GM12878 (cell line): Measurements from ENCODE around the gene ARHGAP45. TPM values are rescaled to one million over a fixed set of nuclear protein-coding genes. Genes with fewer than 3 reads are reported as not detected.

Source experiments
- ASH2L ChIP-seq: fragments of 300-600, 200-600 bp; sonication (generic); IDR thresholded peaks from 2 replicates; pipeline ENCODE4 v1.6.1; 2017; ENCODE audit warnings: low read depth, mild to moderate bottlenecking, borderline replicate concordance
- ATF7 ChIP-seq: fragments of 450-650 bp; IDR thresholded peaks from 2 replicates; pipeline ENCODE4 v1.6.1; 2016; ENCODE audit warnings: low read depth, mild to moderate bottlenecking
- ESRRA ChIP-seq: IDR thresholded peaks from 2 replicates; pipeline ENCODE4 v1.6.1; 2012; ENCODE audit warnings: mild to moderate bottlenecking, low read length, improper control_type of control experiment
- HSF1 ChIP-seq: fragments of 150-350 bp; IDR thresholded peaks from 2 replicates; pipeline ENCODE4 v1.6.1; 2014; ENCODE audit warnings: mild to moderate bottlenecking, low read depth, low read length
- JUND ChIP-seq: IDR thresholded peaks from 2 replicates; pipeline ENCODE4 v1.6.1; 2012; ENCODE audit warnings: low read depth, mild to moderate bottlenecking, low read length, improper control_type of control experiment, moderate library complexity
- MEF2A ChIP-seq: IDR thresholded peaks from 2 replicates; pipeline ENCODE4 v1.6.1; 2011; ENCODE audit warnings: low read depth, mild to moderate bottlenecking, low read length, moderate library complexity; ENCODE audit not compliant: insufficient read depth
- MYC ChIP-seq: IDR thresholded peaks from 2 replicates; pipeline ENCODE4 v1.6.1; 2011; ENCODE audit warnings: mild to moderate bottlenecking, low read length, moderate library complexity, inconsistent platforms; ENCODE audit not compliant: insufficient read depth, insufficient replicate concordance, insufficient read length, severe bottlenecking
- NFXL1 ChIP-seq: fragments of 450-650 bp; IDR thresholded peaks from 2 replicates; pipeline ENCODE4 v1.6.1; 2017; ENCODE audit warnings: antibody characterized with exemption, mild to moderate bottlenecking, borderline replicate concordance
- NR2F1 ChIP-seq: fragments of 450-650 bp; conservative IDR thresholded peaks from 2 replicates; pipeline ENCODE4 v1.6.1; 2017; ENCODE audit warnings: mild to moderate bottlenecking
- PAX8 ChIP-seq: fragments of 450-650 bp; IDR thresholded peaks from 2 replicates; pipeline ENCODE4 v1.6.1; 2017; ENCODE audit warnings: mild to moderate bottlenecking, moderate library complexity
- POU2F2 ChIP-seq: IDR thresholded peaks from 3 replicates; pipeline ENCODE4 v1.6.1; 2011; ENCODE audit warnings: low read depth, mild to moderate bottlenecking, low read length, borderline replicate concordance
- RELA ChIP-seq: fragments of 450-650 bp; IDR thresholded peaks from 2 replicates; pipeline ENCODE4 v1.8.0; 2014; ENCODE audit warnings: borderline replicate concordance; ENCODE audit not compliant: partially characterized antibody
- SMARCA5 ChIP-seq: fragments of 450-650 bp; IDR thresholded peaks from 2 replicates; pipeline ENCODE4 v1.6.1; 2017; ENCODE audit warnings: mild to moderate bottlenecking
- YBX1 ChIP-seq: fragments of 450-650 bp; IDR thresholded peaks from 2 replicates; pipeline ENCODE4 v1.6.1; 2016; ENCODE audit warnings: antibody characterized with exemption
- YY1 ChIP-seq: IDR thresholded peaks from 2 replicates; pipeline ENCODE4 v1.6.1; 2011; ENCODE audit warnings: low read depth, mild to moderate bottlenecking, low read length
- ZNF622 ChIP-seq: fragments of 450-650 bp; IDR thresholded peaks from 2 replicates; pipeline ENCODE4 v1.6.1; 2017; ENCODE audit warnings: mild to moderate bottlenecking, inconsistent platforms
- ZNF687 ChIP-seq: fragments of 450-650 bp; IDR thresholded peaks from 2 replicates; pipeline ENCODE4 v1.6.1; 2017; ENCODE audit warnings: mild to moderate bottlenecking, moderate library complexity
- ZZZ3 ChIP-seq: IDR thresholded peaks from 2 replicates; pipeline ENCODE4 v1.6.1; 2011; ENCODE audit warnings: low read depth; ENCODE audit not compliant: control insufficient read depth, insufficient read length
- polyA plus RNA-seq, 11 experiments: library from polyadenylated mRNA; depleted of rRNA in 4 of 11; unstranded in 6 of 11; stranded (reverse) in 5 of 11; fragments of >200 nt; fragmentation: Nextera tagmentation in 4 of 11; fragmentation: Illumina TruSeq in 1 of 11; extraction: Ambion mirVana in 4 of 11; extraction: Trizol in 1 of 11; gene quantifications; 1 replicate in 1 of 11; 2 replicates in 10 of 11; pipeline versions ENCODE4 v1.2.1 to v1.2.3, GENCODE V29; 2011 to 2016; ENCODE audit warnings: inconsistent platforms in 2 of 11, missing spikeins in 2 of 11, low read depth in 1 of 11
- total RNA-seq, 4 experiments: library from RNA; depleted of rRNA in 3 of 4; stranded (reverse); fragments of >200 nt in 3 of 4; fragmentation: Illumina TruSeq in 1 of 4; extraction: Trizol in 1 of 4; gene quantifications; 2 replicates each; pipeline versions ENCODE4 v1.2.1 to v1.2.3, GENCODE V29; 2013 to 2021
- TF ChIP-seq, protein P1 (sequence below): IDR thresholded peaks from 2 replicates; pipeline ENCODE4 v1.6.1; 2011; ENCODE audit warnings: borderline replicate concordance, low read depth, mild to moderate bottlenecking, moderate library complexity, mixed read lengths, low read length; ENCODE audit not compliant: insufficient read depth; ENCODE audit errors: extremely low read length
- TF ChIP-seq, protein P2 (sequence below): fragments of 450-650 bp; IDR thresholded peaks from 2 replicates; pipeline ENCODE4 v1.6.1; 2017; ENCODE audit warnings: mild to moderate bottlenecking
- TF ChIP-seq, protein P3 (sequence below): IDR thresholded peaks from 2 replicates; pipeline ENCODE4 v1.6.1; 2012; ENCODE audit warnings: low read depth, low read length, improper control_type of control experiment

The ARHGAP45 gene
- total and polyA plus RNA-seq, 10 of the 15 experiments (the other 5 are each of a cell fraction or from before 2014, with no cell fraction given): 1.4 to 151 (median 59.9) TPM

- TF ChIP-seq ZNF687 (no peak), HSF1 (peak; percentile 17; the same call in 1 of the 2 replicates), JUND (no peak), ESRRA (no peak), ASH2L (no peak), PAX8 (no peak), YY1 (peak; percentile 61), YBX1 (no peak), RELA (peak; percentile 65), ZZZ3 (no peak), NR2F1 (peak; percentile 14; the same call in 1 of the 2 replicates), NFXL1 (no peak), POU2F2 (peak; percentile 88), SMARCA5 (no peak), MEF2A (no peak), ZNF622 (no peak), ATF7 (no peak), MYC (no peak)
- TF ChIP-seq, protein P1, sequence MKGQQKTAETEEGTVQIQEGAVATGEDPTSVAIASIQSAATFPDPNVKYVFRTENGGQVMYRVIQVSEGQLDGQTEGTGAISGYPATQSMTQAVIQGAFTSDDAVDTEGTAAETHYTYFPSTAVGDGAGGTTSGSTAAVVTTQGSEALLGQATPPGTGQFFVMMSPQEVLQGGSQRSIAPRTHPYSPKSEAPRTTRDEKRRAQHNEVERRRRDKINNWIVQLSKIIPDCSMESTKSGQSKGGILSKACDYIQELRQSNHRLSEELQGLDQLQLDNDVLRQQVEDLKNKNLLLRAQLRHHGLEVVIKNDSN: no peak
- TF ChIP-seq, protein P2, sequence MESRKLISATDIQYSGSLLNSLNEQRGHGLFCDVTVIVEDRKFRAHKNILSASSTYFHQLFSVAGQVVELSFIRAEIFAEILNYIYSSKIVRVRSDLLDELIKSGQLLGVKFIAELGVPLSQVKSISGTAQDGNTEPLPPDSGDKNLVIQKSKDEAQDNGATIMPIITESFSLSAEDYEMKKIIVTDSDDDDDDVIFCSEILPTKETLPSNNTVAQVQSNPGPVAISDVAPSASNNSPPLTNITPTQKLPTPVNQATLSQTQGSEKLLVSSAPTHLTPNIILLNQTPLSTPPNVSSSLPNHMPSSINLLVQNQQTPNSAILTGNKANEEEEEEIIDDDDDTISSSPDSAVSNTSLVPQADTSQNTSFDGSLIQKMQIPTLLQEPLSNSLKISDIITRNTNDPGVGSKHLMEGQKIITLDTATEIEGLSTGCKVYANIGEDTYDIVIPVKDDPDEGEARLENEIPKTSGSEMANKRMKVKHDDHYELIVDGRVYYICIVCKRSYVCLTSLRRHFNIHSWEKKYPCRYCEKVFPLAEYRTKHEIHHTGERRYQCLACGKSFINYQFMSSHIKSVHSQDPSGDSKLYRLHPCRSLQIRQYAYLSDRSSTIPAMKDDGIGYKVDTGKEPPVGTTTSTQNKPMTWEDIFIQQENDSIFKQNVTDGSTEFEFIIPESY: no peak
- TF ChIP-seq, protein P3, sequence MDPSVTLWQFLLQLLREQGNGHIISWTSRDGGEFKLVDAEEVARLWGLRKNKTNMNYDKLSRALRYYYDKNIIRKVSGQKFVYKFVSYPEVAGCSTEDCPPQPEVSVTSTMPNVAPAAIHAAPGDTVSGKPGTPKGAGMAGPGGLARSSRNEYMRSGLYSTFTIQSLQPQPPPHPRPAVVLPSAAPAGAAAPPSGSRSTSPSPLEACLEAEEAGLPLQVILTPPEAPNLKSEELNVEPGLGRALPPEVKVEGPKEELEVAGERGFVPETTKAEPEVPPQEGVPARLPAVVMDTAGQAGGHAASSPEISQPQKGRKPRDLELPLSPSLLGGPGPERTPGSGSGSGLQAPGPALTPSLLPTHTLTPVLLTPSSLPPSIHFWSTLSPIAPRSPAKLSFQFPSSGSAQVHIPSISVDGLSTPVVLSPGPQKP: no peak
Measured at GRCh38 chr19:1039646-1040475, 27.1 kb upstream of the ARHGAP45 start, which contains the start of gene ABCA7 (continued).
